Body of pancreas (tissue), 4 donors: ENCODE measurements around the gene IFITM10.

ENCODE experiments used
- POLR2A ChIP-seq, 3 donors: fragments of 450-650 bp; IDR thresholded peaks; one replicate each; pipeline ENCODE4 v1.6.1; 2016; ENCODE audit warnings: antibody characterized with exemption in 3 of 3, mild to moderate bottlenecking in 2 of 3
- TF ChIP-seq, protein P1 (sequence below), 7 experiments: fragments of 450-650 bp in 4 of 7; fragments of 200-600 bp in 3 of 7; sonication (generic) in 3 of 7; IDR thresholded peaks; one replicate each; pipeline ENCODE4 v1.5.1; 2016 to 2019; ENCODE audit warnings: antibody characterized with exemption in 7 of 7

DNA sequence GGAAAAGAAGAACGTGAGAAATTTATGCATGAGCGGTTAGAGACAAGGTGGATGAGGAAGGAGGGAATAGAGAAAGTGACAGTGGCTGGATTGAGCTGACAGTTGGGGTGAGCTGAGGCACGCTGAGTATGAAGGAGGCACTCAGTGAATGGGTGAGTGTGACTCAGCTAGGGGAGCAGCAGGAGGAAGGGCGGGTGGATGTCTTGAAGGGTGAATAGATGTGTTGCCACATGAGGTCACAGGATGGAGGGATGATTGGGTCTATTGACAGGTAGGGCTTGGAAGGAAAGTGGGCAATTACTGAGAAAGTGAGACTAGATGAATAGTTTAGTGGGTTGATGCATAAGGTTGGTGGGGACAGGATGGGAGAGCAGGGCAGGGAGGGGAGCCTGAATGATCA is 8.0 kb downstream of the IFITM10 start:
- TF ChIP-seq, protein P1, sequence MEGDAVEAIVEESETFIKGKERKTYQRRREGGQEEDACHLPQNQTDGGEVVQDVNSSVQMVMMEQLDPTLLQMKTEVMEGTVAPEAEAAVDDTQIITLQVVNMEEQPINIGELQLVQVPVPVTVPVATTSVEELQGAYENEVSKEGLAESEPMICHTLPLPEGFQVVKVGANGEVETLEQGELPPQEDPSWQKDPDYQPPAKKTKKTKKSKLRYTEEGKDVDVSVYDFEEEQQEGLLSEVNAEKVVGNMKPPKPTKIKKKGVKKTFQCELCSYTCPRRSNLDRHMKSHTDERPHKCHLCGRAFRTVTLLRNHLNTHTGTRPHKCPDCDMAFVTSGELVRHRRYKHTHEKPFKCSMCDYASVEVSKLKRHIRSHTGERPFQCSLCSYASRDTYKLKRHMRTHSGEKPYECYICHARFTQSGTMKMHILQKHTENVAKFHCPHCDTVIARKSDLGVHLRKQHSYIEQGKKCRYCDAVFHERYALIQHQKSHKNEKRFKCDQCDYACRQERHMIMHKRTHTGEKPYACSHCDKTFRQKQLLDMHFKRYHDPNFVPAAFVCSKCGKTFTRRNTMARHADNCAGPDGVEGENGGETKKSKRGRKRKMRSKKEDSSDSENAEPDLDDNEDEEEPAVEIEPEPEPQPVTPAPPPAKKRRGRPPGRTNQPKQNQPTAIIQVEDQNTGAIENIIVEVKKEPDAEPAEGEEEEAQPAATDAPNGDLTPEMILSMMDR (IDR thresholded peaks at IDR 0.05) = no peak
- no peak for TF ChIP-seq POLR2A (IDR thresholded peaks at IDR 0.05)
